Colon (tissue), 2 donors: ENCODE measurements around the gene PRKCD.

Source experiments
- FAIRE-seq: peaks from 2 replicates; lab custom pipeline; 2012; peaks lifted over from hg19 to GRCh38; lab: Jason Lieb, UNC
- donor health status: control.
- donor health status: control.

PRKCD gene

DNA sequence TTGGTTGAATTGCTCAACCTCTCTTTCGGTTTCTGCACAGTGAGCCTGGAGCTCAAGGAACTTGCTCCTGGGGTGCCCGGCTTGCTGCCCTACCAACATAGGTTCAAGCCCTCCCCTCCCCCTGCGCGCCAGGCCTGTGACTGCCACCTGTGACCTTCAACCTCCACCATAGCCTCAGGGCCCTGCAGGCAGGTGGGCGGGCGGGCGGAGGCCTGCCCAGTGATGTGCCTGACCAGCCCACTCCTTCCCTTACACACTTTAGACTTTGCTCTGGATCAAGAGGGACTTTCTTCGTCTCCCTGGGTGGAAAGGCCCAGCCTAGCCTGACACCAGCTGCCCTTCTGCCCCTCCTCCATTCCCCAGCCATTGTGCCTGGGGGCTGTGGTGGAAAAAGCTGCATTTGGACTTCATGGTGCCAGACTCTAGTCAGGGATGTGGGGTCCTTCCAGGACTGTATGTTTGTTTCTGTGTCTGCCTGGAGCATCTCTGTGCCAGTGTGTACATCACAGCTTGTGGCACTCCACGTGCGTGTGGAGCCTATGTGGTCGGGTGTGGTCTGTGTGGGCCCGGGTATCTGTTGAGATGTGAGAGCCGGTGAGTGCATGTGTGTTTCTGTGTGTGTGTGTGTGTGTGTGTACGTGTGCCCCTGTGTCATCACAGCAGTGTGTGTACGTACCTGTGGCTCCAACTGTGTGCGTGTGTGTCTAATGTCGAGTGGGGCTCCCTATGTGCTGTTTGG is 9.5 kb downstream of the PRKCD start:
- no peak for FAIRE-seq

DNA sequence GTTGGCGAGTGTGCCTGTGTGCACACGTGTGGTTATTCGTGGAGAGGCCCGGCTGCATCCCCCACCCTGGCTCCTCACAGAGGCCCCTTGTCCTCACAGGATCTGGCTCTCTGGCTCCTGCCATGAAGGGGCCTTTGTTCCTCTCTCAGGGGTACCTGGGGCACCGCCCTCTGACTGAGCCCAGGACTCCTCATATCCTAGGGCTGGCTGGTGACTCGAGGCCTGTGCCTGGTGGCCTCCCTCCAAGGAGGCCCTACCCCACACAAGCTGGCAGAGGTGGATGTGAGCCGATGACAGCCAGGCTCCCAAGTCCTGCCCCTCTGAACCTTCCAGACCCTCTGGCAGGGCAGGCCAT is 10.0 kb downstream of the PRKCD start:
- no peak for FAIRE-seq

DNA sequence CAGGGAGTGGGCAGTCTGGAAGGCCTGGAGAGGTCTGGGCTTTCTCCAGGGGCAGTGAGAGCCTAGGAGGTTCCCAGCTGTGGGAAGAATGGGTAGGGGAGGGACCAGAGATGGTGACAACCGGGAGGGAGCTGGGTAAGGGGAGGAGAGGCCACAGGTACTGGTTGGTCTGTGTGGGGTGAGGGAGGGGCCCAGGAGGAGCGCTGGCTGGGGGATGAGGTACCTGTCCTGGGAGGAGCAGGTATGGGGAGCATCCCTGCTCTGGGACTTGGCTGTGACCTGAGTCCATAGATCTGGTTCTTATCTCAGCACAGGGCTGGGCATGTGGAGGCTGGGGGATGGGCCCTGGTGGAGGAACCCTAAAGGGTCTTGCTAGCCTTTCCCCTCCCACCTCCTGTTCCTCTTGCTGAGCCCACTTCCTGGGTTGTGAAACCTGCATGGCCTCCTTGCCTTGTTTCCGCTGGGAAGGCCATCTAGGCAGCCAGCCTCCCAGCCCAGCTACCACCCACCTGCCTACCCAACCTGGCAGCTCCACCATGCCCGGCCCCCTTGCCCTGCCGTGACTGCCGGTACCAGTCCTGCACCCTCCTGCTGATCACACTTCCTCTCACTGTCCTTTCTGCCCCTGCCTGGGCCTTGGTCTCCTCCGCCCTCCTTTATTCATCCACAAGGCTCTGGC is 11.0 kb downstream of the PRKCD start:
- FAIRE-seq = no peak

DNA sequence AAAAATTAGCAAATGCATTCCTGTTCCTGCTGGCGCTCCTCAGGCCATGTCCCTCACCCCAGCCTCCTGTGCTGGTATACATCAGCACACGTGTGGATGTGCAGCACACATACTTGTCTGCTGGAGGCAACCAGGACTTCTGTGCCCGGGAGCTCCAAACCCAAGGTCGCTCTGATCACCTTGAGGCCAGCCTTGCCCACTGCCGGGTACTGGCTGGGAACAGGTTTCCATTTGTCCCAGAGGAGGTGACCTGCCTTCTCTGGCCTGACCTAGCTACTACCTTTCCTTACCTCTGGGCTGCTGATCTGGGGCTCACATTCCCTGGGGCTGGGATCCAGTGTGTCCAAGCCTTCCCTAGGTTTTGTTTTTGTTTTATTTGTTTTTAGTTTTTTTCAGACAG is 12.1 kb downstream of the PRKCD start:
- no peak for FAIRE-seq

DNA sequence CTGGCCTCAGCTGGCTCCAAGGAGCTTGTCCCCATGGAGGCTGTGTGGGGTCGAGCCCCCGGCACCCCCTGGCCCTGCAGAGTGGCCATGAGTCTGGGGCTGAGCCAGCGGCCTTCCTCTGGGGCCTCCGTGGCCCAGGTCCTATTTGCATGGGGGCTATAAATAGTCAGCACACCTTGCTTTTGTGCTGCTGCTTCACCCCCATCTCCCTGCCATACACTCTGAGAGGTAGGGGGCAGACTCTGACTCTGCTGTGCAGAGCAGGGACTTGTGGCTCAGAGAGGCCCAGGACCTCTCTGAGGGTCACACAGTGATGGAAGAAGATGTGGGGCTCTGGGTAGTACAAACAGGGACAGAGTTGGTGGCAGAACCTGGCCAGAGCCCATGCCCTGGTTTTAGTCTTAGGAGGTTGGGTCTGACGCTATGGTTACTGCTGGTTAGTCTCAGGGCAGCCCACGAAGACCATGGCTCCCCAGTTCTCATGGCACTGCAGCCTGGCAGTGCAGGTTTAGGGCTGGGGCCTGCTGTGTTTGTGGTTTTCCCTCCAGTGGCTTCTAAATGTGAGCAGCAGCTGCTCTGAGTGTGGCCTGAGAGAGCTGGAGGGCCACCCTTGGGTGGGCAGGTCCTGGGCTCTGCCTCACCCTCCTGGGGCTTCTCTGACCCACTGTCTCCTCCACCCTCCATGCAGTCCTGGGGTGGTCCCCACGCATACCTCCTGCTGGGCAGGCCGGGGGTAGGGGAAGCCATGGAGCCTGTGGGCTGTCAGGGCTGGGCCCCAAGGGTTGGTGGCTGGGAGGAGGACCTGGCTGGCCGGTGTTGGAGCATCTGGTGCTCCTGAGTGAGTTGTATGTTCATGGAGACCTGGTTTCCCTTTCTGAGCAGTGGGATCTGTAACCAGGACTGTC is 13.6 kb downstream of the PRKCD start:
- no peak for FAIRE-seq

DNA sequence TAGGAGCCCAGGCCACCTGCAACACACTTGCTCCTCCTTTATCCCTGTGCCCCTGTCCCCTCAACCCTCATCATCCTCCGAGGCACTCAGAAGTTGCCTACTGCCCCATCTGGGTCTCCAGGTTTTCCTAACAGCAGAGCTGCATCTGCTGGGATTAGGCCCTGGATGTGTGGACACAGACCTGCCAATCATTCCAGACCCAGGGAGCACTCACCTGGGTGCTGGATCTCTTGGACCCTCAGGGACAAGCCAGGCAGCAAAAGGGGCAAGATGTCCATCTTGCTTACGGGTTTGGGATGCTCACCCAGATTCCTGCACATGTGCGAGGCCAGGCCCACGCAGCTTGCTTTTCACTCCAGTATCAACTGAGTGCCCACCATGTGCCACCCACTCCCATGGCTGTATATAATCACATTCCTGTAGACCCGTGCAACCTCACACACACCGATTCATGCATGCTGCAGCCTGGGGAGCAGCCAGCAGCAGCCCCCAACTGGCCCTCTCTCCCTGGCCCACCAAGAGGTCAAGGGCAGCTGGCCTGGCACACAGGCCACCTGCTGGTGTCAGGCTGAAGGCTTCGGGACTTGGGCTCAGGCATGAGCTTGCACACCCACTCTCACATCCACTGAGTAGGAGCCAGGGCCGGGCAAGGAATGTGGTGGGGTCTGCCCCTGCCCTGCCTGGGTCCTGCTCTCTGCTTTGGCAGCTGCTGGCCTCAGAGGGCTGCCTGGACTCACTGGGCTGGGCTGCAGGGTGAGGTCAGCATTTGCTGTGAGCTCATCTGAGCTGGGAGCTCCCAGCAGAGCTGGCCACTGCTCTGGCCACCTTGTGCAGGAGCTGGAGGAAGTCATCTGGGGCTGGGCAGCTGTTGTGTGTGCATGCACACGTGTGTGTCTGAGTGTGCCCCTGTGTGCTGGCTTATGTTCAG is 14.9 kb downstream of the PRKCD start:
- no peak for FAIRE-seq

DNA sequence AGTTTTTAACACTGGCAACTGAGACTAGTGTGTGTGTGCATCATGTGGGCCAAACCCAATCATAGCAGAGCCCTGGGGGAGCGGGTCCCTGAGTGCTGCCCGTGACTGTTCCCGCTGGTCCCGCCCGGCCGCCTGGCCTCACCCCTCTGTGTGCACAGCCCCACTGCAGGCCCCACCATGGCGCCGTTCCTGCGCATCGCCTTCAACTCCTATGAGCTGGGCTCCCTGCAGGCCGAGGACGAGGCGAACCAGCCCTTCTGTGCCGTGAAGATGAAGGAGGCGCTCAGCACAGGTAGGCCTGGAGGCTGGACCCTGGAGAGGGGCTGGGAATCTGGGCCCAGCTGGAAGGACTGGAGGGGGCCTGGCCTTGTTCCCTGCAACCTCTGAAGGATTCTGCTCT is 17.2 kb downstream of the PRKCD start:
- no peak for FAIRE-seq

DNA sequence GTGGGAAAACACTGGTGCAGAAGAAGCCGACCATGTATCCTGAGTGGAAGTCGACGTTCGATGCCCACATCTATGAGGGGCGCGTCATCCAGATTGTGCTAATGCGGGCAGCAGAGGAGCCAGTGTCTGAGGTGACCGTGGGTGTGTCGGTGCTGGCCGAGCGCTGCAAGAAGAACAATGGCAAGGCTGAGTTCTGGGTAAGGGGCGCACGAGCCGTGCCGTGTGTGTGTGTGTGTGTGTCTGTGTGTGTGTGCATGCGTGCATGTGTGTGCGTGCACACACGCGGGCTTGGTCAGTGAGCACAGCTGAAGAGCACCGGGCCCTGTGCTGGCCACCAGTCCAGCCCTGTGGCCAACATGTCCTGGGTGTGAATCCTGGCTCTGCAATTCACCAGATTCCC is 18.6 kb downstream of the PRKCD start:
- no peak for FAIRE-seq

DNA sequence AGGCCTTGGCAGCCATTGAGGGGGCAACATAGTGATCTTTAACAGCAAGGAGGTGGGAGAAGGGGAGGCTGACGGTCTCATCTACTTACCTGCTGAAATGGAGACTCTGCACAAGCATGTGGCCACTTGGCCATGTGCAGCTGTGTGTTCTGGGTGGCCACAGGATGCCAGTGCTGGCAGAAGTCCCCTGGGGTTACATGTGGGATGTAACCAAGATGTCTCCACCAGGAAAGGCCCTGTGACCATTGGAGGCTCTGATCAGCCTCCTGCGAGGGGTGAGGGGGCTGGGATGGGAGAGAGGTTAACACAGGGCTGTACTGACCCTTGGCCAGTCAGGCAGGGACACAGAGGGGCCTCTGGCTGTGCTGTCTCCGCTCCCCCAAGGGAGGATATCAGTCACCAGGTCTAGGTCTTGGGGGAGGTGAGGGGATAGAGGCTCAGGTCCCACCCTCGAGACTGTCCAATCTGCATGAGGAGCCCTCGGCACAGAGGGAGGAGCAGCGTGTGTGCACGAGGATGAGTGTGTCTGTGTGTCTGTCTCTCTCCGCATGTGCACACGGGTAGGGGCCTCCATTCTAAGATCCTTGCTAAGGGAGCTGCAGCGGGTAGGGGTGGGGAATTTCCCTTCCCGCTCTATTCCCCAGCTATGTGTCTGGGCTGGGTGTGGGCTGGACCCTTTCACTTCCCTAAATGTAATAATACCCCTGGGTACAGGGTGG is 19.5 kb downstream of the PRKCD start:
- FAIRE-seq = no peak

DNA sequence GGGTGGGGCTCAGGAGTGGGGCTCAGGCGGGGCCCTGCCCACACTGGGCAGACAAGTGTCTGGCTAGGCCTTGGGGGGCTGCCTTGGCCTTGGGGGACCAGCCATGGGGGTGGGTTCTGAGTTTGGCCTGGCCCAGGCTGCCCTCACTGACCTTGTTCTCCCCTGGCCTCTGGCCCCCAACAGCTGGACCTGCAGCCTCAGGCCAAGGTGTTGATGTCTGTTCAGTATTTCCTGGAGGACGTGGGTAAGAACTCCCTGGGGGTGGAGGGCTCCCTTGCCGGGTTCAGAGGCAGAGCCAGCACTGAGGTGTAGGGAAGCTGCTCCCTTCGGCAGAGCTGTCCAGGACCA is 20.0 kb downstream of the PRKCD start:
- FAIRE-seq = no peak

DNA sequence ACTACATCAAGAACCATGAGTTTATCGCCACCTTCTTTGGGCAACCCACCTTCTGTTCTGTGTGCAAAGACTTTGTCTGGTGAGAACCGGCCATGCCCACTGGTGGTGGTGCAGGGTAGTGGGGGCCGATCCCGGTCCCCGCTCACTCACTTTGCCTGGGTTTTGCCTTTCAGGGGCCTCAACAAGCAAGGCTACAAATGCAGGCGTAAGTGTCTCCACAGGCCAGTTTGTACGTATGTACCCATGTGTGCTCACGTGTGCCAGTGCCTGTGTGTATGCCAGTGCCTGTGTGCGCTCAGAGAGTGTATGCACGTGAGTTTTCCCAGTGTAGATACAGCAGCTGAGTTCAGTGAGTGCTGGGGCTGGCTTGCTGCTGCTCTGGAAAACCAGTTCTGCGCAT is 20.5 kb downstream of the PRKCD start:
- no peak for FAIRE-seq

DNA sequence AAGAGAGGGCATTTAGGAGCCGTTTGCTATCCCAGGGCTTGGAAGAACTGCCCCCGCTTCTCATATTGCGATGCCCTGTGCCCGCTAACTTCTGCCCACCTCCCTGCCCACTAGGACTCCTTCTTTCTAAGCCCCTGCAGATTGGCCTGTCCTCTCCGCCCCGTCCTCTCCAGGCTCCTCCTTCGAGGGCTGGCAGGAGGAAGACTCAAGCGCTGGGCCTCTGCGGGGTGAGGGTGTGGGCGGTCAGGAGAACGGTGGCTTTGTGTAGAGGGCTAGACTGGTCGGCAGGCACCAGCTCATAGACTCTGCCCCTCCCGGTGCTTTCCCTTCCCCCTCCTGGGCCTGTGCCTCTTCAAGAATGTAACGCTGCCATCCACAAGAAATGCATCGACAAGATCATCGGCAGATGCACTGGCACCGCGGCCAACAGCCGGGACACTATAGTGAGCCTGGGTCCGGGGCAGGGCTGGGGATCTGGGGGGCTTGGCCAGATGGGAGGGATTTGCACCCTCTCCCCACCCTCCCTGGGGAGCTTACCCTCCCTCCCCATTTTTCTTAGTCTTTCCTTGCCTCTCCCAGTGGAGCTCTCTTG is 21.9 kb downstream of the PRKCD start:
- FAIRE-seq = no peak

DNA sequence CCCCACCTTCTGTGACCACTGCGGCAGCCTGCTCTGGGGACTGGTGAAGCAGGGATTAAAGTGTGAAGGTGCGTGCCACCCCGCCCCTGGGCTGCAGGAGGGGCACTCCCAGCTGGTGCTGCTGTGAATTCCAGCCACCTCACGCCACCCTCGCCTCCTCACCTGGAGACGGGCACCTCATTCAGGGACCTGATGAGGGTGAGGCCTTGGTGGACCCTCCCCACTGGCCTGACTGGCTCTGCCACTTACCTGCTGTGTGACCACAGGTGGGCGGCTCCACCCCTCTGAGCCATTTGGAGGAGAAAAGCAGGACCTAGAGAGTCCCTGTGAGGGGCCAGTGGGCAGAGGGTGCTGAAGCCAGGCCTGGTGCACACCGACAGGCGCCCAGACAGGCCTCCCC is 22.5 kb downstream of the PRKCD start:
- FAIRE-seq = no peak

DNA sequence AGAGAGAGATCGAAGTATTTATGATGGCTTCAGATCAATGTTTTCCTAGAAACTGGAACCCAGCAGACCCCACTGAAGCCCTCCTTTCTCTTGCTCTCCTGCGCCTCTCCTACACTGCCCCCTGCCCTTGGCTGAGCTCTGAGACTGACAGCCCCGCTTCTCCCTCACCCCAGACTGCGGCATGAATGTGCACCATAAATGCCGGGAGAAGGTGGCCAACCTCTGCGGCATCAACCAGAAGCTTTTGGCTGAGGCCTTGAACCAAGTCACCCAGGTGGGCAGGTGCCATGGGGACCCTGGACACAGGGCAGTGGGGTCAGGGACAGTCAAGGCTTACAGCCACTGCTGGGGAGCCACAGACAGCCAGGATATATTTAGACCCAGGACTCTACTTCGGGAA is 23.7 kb downstream of the PRKCD start:
- FAIRE-seq = no peak

DNA sequence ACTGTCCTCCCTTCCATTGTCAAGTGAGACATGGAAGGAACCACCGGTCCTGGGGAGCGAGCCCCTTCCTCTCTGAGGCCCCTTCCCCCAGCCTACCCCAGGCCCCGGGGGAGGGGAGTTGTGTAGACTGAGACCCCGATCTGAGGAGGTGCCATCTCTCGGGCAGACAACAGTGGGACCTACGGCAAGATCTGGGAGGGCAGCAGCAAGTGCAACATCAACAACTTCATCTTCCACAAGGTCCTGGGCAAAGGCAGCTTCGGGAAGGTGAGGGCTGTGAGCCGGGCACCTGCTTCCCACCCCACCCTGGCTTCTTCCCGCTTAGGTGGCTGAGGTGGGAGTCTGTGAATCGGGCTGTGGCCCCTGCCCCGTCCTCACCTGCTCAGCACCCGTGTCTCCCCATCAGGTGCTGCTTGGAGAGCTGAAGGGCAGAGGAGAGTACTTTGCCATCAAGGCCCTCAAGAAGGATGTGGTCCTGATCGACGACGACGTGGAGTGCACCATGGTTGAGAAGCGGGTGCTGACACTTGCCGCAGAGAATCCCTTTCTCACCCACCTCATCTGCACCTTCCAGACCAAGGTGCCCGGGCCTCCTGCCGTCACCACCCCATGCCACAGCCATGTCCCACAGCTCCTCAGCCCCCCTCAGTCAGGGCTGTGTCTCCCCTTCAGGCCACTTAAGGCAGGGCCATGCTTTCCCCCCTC is 24.9 kb downstream of the PRKCD start:
- FAIRE-seq = no peak

DNA sequence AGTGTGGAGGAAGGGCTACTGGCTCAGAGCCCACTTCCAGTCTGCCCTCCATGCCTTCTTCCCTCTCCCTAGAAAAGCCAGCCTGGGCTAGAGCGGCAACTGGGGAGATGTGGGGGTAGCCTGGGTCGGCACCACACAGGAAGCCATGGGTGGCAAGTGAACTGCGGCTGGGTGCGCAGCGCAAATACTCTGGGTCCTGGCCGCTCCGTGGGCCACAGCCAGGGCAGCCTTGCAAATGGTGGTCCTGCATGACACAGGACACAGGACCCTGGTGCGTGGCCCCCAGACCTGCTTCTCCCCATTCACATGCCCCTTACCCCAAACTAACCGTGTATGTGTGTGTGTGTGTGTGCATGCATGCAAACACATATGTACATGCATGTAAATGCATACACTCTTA is 25.7 kb downstream of the PRKCD start:
- no peak for FAIRE-seq

DNA sequence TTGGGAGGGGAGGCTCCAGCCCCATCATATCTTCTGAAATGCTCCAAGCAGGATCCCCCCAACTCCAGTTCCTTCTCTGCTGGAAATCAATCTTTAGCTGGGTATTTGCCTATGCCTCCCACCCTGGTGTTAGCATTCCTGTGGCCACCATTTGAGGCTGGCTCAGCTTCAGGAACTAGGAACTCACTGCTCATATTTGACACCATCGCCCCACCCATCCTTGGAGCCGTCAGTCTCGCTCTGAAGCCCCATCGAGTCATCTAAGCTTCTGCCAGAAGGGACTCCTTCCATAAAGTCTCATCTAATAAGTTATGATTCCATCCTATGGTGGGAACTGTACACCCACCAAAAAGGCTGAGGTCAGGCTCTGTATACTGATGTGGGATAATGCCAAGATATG is 26.4 kb downstream of the PRKCD start:
- FAIRE-seq = no peak

DNA sequence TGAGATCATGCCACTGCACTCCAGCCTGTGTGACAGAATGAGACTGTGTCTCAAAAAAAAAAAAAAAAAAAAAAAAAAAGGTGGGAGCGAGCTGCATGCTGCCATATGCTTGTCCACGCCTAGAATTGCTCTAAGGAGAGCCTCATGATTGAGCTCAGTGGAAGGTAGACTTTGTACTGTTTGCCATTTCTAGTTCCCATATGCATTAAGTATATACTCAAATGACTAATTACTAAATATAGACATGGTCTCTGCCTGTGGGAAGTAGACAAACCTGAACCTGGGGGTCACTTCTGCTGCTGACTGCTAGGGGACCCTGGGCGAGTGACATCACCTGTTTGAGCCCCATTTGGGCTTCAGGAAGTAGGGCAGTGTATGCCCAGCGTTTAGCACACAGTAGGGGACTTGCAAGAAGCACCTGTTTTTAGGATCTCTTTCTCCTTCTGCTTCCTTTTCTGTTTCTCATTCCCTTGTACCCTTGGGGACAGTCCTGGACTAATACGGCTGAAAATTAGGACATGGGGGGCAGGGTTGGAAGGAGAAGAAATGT is 27.2 kb downstream of the PRKCD start:
- no peak for FAIRE-seq

DNA sequence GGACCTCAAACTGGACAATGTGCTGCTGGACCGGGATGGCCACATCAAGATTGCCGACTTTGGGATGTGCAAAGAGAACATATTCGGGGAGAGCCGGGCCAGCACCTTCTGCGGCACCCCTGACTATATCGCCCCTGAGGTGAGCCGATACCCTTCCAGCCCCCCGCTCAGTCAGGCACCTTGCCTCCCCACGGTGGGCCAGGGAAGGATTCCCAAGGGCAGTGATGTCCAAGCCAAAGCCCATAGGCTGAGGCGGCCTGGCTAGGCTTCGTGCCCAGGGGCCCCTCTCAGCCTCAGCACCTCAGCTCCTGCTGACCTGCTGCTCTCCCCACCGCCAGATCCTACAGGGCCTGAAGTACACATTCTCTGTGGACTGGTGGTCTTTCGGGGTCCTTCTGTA is 27.7 kb downstream of the PRKCD start:
- no peak for FAIRE-seq

DNA sequence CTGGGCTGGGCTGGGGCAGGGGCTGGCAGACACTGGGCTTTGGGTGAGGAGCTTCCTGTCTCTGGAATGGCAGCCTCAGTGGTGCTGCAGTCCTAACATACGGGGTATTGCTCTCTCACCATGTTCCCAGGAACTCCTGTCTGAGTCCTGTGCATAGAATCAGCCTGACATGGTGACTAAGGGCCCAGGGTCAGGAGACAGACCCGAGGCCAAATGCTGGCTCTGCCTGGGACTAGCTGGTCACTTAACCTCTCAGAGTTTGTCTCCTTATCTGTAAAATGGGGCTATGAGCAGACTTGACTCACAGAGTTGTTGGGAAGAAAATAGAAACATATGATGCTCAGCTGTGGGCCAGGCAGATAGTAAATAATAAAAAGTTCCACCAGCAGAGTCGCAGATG is 28.3 kb downstream of the PRKCD start:
- FAIRE-seq = no peak
